M059J (cell line): ENCODE measurements around the gene BTBD6. TPM values are rescaled to one million over a fixed set of nuclear protein-coding genes. Genes with fewer than 3 reads are reported as not detected.
A peak's percentile ranks its signal among the peaks of the same experiment; 100 is the strongest.
"Not testable (repeated sequence)": the region's sequence is repeated elsewhere in the genome, so short reads cannot be mapped to it uniquely, and the experiment has no call there.

Experiments
- DNase-seq: peaks from one replicate; pipeline ENCODE4 v3.0.0-alpha.2; 2012; ENCODE audit warnings: low read depth
- total RNA-seq: library from RNA; depleted of rRNA; stranded (reverse); fragments of >200 nt; shearing (Covaris generic); gene quantifications from 2 replicates; pipeline ENCODE4 v1.2.3, GENCODE V29; 2014

Gene BTBD6
- total RNA-seq, 1 experiment from 2014 or later: 39.2 TPM

DNA sequence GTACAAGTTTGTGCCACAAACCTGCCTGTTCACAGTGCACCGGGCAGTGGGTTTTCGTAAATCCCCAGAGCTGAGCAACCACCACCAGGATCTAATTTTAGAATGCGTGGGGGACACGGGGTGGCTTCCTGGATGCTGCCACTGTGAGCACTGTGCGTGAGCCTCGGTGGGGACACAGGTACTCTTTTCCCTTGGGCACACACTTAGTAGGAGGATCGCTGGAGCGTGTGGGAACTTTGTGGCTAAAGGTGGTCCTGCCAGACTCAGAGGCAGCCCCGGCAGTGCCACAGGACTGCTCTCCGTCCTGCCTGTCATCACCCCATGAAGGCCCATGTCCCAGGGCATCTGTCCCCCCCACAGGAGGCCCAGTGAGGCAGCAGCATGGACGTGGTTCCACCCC lies 21.1 kb downstream of the BTBD6 start:
- DNase-seq: no peak

DNA sequence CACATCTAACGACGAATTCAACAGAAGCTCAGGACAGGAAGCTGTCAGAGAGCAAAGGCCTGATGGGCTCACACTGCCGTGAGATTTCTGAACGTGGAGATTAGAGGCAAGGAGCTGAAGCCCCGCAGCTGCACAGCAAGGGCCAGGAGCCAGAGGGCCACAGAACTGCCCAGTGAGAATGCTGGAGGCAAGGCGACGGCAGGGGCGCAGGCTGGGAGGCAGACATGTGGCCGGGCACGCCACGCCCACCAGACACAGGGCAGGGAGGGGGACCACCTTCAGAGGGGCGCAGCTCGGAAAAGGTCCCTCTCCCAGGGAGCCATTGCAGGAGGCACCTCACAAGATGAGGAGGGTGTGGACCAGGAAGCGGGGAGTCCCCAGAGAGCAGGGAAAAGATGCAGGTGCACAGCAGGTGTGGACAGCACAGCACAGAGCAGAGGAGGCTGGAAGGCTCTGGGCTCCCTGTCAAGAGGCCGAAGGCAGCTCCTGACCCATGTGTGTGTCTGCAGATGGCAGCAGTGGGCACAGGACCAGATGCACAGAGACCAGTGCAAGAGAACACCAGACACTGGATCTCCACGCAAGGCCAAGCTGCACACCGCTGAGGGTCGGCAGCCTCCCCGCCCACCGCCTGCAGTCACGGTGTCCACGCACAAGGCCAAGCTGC lies 23.0 kb downstream of the BTBD6 start:
- DNase-seq: no peak

DNA sequence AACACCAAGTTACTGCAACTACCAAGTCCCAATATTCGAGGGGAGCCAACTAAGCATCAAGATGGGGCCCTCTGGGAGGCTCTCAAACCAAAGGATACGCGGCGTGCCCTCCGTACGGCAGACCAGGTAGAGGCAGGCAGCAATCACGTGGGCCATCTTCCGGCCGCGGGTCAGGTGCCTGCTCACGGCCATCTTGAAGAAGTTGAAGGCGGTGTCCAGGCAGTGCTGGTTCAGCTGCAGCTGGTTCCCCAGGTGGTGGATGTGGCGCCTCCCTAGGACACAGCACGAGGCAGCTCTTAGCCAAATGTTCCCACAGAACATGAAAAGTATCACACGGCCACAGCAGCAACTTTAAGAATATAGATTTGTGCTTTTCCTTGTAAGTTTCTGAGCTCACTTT lies 24.3 kb downstream of the BTBD6 start:
- no peak for DNase-seq

DNA sequence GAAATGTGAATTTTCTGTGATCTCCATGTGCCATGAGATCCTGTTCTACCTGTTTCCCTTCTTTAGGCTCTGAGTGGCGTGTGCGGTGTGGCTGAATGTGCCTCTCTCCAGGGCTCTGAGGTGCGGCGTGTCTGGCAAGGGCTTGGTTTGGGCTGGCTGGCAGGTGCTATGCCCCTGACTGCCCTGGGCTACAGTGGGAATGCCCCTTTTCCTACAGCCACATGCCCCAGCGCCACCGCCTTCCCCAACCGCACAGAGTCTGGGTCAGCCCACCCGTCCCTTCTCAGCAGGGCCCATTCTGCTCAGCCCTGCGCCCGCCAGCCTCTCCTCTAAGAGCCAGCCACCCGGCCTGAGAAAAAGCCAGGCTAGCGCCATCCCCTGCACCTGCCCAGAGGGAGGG lies 24.7 kb downstream of the BTBD6 start:
- DNase-seq: no peak

DNA sequence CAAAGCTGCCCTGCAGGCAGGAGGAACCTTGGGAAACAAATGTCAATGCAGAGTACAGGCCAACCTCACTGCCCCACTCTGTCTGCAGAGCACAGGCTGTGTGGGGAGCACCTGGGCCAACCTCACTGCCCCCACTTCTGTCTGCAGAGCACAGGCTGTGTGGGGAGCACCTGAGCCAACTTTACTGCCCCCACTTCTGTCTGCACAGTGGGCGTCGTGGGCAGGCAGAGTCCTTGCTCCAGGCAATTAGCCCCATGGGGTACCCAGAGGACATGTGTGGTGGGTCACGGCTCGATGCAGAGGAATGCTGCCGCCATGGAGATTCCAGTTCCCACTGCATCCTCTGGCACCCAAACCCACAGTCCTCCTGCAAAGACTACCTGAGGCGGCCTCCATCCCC lies 26.3 kb downstream of the BTBD6 start:
- DNase-seq: no peak

DNA sequence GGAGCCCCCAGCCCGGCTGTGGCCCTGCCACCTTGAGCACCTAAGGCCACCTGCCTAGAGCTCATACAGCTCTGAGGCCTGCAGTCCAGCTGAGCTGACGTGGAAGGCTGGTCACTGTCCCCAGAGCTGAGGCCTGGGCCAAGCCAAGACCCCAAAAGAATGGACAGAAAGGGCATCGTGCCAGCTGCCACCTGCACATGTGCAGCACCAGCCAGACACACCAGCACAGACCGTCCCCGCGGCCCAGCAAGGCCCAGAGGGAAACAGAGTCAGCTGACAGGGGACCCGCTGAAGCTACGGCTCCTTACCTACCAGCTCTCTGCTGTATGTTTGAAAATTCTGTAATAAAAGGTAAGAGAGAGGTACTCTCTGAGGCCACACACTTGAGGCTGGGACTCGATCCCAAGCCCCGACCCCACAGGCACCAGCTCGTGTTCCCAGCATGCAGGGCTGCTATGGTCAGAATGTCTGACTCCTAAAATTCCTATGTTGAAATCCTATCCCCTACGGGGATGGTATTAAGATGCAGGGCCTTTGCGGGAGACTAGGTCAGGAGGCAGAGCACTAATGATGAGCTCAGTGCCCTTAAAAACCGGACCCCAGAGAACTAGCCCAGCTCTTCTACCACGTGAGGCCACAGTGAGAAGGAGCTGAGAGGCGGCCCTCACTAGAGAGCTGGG lies 27.1 kb downstream of the BTBD6 start:
- peak; percentile 9 for DNase-seq

DNA sequence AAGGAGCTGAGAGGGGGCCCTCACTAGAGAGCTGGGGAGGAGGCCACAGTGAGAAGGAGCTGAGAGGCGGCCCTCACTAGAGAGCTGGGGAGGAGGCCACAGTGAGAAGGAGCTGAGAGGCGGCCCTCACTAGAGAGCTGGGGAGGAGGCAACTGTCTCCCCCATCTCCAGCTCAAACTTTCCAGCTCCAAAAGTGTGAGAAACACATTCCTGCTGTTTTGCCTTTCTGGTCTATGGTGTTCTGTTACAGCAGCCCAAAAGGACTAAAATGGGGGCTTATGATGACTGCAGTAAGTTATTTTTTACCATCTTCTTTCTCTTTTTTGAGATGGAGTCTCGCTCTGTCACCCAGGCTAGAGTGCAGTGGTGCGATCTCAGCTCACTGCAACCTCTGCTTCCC lies 29.1 kb downstream of the BTBD6 start:
- not testable (repeated sequence) for DNase-seq

DNA sequence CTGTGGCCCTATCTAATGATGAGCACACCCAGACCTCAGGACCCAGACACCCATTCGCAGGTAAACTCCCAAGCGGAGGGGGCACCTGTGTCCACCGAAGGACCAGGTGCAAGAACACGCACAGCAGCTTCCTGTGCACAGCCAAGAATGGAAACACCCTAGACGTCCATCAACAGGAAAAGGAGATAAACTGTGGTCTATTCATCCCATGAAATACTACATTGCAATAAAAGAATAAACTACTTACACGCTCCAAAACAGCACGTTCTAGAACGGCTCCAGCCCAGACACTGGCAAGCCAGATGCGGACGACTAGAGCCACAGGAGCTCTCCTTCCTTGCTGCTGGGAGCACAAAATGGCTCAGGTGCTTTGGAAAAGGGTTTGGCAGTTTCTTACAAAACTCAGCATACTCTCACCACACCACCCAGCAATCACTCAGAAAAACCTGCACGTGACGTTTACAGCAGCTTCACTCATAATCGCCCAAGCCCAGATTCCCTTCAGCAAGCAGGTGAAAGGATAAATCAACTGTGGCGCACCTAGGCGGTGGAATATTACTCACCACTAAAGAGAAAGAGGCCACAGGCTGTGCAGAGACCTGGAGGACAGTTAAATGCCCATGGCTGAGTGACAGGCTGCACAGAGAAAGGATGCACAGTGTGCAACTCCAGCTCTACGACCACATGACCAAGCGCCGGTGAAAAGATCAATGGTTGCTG lies 31.5 kb downstream of the BTBD6 start:
- no peak for DNase-seq

DNA sequence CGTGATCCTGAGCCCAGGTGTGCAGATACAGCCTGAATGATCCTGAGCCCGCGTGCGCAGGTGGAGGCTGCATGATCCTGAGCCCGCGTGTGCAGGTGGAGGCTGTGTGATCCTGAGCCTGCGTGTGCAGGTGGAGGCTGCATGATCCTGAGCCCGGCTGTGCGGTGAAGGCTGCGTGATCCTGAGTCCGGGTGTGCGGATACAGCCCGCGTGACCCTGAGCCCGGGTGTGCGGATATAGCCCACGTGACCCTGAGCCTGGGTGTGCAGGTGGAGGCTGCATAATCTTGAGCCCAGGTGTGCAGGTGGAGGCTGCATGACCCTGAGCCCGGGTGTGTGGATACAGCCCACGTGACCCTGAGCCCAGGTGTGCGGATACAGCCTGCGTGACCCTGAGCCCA lies 32.2 kb downstream of the BTBD6 start:
- no peak for DNase-seq

DNA sequence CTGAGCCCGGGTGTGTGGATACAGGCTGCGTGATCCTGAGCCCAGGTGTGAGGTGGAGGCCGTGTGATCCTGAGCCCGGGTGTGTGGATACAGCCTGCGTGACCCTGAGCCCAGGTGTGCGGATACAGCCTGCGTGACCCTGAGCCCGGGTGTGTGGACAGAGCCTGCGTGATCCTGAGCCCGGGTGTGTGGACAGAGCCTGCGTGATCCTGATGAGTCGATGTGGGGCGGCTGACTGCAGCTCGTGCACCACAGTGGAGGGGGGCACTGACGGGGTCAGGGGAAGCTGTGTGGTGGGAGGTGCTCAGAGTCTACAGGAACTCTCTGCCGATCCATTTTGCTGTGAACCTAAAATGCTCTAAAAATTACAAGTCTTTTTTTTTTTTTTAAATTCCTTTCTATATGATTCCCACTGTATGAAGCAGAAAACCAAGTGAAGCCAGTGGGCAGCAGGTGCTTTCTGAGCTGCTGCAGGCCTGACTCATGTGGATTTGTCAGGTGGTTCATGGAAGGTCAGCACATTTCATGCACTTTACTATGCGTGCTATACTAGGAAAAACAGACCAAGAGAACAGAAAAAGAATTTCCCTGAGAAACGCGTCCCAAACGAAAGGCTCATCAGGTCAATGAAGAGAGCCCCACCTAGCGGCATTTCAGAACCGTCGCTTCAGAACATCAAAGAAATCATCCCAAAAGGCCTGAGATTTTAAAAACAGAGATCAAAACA lies 33.2 kb downstream of the BTBD6 start:
- DNase-seq: peak; percentile 55

DNA sequence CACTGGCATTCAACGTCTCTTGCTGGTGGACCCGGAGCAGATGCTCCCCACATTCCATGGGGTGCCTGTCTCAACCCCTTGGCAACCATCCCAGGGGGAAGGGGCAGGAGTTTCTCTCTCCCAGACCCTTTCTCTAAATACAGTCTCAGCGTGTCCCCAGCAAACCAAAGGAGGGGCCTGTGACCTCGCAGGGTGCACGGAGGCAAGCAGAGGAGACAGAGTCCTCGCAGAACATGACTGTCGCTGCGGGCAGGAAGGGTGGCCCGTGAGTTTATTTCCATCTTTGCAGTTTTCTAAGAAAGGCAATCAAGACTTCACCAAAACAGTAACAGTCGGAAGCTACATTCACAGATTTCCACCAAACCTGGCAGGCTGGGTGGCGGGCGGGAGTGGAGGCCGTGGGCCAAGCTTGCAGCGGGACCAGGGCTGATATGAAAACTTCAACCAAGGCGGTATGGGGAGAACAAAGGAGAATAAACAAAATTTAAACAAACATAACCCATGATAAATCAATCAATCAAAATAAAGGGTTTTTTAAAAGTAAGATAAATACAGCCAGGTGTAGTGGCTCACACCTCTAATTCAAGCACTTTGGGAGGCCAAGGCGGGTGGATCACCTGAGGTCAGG lies 33.9 kb downstream of the BTBD6 start:
- no peak for DNase-seq

DNA sequence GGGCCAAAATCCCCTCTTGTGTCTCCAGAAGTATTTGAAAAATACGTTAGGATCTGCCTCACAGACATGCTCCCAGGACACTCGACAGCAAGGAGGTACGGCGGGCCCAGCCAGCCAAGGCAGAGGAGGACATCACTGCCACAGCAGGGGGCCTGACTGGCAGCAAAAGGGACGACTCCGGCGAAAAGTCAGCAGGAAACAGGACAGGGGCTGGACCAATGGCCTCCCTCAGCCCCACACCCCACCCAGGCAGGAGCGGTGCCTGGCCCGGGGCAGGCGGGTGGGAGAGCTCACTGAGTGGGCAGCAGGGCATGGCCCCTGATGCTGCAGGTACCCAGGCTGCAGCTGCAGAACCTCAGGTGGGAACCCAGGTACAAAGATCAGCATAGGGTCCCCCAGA lies 34.7 kb downstream of the BTBD6 start:
- DNase-seq: no peak

DNA sequence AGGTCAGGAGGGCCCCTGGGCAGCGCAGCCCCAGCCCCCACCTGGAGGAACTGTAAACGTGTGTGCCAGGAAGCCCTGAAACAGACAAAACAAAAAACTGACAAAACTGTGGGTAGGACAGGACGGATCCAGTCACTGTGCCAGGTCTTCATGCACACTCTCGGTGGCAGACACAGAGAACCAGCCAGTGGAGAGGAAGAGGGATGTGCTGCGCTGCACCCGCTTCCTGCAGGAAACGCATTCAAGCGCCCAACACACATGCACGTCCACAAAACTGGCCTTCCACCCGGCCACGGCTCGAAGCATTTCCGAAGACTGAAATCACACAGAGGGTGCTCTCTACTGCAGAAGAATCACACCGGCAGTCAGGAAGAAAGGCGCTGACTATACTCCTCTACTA lies 35.6 kb downstream of the BTBD6 start:
- no peak for DNase-seq

DNA sequence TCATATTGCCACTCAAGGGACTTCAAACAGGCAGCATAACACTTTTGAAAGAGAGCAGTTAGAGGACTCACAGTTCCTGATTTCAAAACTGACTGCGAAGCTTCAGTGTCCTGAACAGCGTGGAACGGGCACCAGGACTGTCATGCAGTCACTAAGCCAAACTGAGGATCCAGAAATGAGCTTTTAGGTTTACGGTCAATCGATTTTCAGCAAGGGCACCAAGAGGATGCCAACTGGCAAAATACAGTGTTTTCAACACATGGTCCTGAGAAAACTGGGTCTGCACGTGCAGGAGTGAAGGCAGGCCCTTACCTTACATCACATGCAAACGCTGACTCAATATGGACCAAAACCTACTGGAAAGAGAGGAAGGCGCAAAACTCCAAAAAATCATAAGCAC lies 36.8 kb downstream of the BTBD6 start:
- DNase-seq: no peak

DNA sequence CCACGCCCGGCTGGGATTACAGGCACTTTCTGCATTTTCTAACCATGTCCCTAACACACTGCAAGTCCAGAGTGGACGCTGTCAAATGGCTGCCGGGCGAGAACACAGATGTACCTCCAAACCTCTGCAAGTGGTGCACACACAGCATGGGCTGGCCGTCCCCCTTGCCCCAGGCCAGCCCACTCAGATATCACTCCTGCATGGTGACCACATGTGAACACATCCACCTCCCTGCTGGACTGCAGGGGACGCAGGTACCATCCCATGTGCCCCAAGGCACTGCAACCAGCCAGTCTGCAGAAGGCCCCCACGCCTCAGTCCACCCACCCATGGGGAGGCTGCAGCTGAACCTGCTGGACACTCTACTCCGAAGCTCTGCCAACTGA lies 38.4 kb downstream of the BTBD6 start:
- no peak for DNase-seq

DNA sequence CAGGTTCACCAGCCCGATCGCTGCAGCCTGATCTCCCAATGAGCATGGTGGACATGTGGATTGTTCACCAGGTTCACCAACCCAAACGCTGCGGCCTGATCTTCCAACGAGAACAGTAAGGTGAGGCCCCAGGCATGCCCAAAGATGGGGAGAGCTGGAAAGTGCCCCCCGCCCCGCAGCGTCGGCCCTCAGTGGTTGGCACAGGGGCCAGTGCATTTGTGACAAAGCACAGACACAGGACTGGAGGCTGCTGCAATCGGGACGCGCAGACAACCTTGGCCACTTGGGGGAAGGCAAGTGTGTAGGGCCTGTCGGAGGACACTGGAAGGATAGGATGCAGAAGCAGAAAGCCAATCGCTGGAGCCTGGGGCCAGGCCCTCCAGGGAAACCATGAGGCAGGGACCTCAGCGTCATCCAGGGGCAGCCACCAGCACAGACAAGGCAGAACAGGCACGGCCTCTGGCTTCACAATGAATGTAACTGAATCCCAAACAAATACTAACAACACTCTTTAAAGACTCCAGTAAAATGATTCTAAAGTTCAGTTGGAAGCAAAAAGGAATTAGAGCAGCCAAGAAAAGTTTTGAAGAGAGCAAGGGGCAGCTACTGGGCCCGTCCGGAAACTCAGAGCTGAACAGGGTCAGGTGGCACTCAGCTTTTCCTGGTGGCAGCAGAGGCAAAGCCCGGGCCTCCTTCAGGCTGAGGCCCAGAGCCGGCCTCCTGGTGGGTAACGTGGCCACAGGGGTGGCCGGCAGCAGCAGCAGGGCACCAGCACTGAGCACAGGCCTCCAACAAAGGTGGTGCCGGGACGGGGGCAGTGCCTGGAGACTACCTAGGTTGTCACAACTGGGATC lies 39.1 kb downstream of the BTBD6 start:
- DNase-seq: no peak

DNA sequence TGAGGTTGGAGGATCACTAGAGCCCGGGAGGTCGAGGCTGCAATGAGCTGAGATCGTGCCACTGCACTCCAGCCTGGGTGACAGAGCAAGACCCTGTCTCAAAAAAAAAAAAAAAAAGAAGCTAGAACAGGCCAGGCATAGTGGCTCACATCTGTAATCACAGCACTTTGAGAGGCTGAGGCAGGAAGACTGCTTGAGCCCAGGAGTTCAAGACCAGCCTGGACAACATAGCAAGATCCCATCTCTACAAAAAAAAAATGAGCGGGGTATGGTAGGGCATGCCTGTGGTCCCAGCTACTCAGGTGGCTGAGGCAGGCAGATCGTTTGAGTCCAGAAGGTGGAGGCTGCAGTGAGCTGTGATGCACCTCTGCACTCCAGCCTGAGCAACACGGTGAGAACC lies 40.6 kb downstream of the BTBD6 start:
- DNase-seq: not testable (repeated sequence)

DNA sequence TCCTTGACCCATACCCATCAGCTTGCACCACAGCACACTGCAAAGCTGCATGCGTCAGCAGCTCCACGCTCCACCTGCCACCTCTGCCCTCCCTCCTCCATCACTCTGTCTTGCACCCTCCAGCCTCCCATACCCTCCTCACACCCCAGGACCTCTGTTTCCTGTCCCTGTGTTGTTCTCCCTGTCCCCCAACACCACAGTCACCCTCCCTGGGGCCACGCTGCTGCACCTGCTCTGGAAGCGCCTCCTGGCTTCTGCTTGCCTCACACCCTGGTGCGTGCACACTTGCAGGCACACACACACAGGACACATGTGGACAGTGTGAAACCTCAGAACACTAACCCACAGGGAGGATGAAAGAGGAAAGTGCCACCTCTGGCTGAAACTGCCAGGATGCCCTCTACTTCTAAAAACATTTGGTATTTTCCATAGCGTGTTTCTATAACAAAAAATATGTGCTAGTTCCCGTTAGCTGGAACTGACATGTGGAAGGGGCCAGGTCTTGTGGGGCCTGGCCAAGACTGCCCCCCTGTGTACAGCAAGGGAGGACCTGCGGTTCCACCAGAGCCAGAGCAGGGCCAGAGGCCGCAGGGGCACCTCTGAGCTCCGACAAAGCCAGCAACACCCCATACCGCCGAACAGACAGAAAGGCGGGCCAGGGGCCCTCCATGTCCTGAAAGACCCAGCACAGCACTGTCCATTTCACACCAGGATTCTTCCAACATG lies 42.5 kb downstream of the BTBD6 start:
- DNase-seq: no peak

DNA sequence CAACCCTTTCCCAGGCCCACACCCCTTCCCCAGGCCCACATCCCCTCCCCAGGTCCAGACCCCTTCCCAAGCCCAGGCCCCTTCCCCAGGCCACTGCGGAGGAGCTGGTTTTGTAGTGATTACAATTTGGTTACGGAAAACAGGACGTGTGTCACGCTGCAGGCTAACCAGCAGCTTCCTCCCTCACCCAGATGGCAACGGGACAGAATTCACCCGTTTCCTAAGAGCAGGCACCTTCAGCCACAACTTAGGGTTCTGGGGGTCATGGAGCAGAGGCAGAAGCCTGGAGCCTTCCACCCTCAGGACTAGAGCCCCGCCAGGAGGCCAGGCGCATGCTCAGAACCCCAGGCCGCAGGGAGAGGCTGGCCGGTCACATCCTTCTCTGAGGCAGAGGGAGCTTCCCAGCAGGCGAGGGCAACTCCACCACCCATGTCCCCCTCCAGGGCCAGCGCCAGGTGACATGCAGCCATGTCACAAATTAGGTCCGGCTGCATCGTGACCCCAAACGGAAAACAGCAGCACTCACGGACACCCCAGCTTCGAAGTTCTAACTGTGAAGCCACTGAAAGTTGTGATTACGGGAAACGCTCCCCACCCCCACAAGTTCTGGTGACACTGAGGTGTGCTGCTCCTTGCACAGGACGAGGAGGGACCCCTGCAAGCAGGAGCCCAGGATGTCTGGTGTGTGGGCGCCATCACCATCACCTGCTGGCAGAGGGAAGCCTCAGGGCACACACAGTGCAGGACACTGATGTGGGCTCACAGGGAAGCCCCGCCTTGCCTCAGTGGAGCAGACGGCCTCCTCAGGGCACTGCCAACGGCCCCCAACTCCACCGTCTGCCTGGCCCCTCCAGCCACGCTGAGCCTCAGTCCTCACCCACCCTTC lies 44.7 kb downstream of the BTBD6 start:
- DNase-seq: no peak
